ENCODE measurements around the gene CCS.

CCS gene

GRCh38 chr11:66607126-66607834 is 14.3 kb downstream of the CCS start:
- ATAC-seq, result peak; percentile 34; the same call in 2 of the 3 replicates
- TF ChIP-seq ZFP30 (CRISPR knock-in tag; IDR thresholded peaks at IDR 0.05) (no peak), SNAI2 (CRISPR knock-in tag; IDR thresholded peaks at IDR 0.05) (no peak), ISL1 (CRISPR knock-in tag; IDR thresholded peaks at IDR 0.05) (no peak), BACH2 (CRISPR knock-in tag; IDR thresholded peaks at IDR 0.05; ENCODE audit: borderline replicate concordance) (no peak), TOX (CRISPR knock-in tag; IDR thresholded peaks at IDR 0.05; ENCODE audit: borderline replicate concordance) (no peak)
- TF ChIP-seq, protein P1, sequence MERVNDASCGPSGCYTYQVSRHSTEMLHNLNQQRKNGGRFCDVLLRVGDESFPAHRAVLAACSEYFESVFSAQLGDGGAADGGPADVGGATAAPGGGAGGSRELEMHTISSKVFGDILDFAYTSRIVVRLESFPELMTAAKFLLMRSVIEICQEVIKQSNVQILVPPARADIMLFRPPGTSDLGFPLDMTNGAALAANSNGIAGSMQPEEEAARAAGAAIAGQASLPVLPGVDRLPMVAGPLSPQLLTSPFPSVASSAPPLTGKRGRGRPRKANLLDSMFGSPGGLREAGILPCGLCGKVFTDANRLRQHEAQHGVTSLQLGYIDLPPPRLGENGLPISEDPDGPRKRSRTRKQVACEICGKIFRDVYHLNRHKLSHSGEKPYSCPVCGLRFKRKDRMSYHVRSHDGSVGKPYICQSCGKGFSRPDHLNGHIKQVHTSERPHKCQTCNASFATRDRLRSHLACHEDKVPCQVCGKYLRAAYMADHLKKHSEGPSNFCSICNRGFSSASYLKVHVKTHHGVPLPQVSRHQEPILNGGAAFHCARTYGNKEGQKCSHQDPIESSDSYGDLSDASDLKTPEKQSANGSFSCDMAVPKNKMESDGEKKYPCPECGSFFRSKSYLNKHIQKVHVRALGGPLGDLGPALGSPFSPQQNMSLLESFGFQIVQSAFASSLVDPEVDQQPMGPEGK (CRISPR knock-in tag; IDR thresholded peaks at IDR 0.05; ENCODE audit: borderline replicate concordance), result no peak

DNA sequence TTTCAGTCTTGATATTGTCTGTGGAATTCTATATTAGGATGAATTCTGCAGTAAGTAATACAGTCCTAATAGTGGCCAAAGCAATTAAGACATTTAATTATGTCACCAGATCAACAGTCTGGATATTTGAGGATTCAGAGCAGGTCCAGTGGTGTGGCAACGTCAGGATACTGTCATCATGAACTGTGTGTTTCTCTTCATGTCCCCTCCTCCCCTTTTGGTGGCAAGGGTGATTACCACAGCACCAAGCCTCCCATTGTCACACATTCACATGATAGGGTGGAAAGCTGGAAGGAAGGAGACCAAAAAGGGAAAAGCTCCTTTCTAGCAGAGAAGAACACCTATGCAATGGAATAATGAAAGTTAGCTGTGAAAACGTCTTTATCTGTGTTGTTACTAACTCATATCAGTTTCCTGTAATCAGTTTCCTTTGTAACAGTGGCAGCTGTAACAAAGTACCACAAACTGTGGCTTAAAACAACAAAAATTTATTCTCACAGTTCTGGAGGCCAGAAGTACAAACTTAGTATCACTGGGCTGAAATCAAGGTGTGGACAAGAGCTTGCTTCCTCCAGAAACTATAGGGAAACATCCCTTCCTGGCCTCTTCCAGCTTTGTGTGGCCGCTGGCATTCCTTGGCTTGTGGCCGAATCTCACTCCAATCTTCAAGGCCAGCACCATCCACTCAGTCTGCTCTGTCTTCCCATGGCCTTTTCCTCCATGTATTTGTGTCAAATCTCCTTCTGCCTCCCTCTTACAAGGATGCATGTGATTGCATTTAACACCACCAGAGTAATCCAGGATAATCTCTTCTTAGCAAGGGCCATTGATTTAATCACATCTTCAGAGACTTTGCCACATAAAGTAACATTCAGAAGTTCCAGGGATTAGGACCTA is 17.0 kb downstream of the CCS start:
- ATAC-seq, result no peak
- no peak for TF ChIP-seq ZNF565 (CRISPR knock-in tag; conservative IDR thresholded peaks at IDR 0.05; ENCODE audit: low read depth)
- no peak for TF ChIP-seq RARB (CRISPR knock-in tag; IDR thresholded peaks at IDR 0.05)
- no peak for TF ChIP-seq ZFP30 (CRISPR knock-in tag; IDR thresholded peaks at IDR 0.05)
- TF ChIP-seq, protein P1 (CRISPR knock-in tag; IDR thresholded peaks at IDR 0.05; ENCODE audit: borderline replicate concordance), result no peak
- no peak for TF ChIP-seq ZNF70 (CRISPR knock-in tag; IDR thresholded peaks at IDR 0.05)
- no peak for TF ChIP-seq TOX (CRISPR knock-in tag; IDR thresholded peaks at IDR 0.05; ENCODE audit: borderline replicate concordance)
- TF ChIP-seq ARNTL (CRISPR knock-in tag; IDR thresholded peaks at IDR 0.05; ENCODE audit: borderline replicate concordance, low read depth), result no peak
- no peak for TF ChIP-seq CSDC2 (CRISPR knock-in tag; IDR thresholded peaks at IDR 0.05)
- TF ChIP-seq ZFP3 (CRISPR knock-in tag; IDR thresholded peaks at IDR 0.05), result no peak

- TF ChIP-seq TCF4 (CRISPR knock-in tag; IDR thresholded peaks at IDR 0.05; ENCODE audit: borderline replicate concordance) (no peak), ISL1 (CRISPR knock-in tag; IDR thresholded peaks at IDR 0.05) (no peak), PPARA (CRISPR knock-in tag; IDR thresholded peaks at IDR 0.05; ENCODE audit: borderline replicate concordance) (no peak), TOX (CRISPR knock-in tag; IDR thresholded peaks at IDR 0.05; ENCODE audit: borderline replicate concordance) (no peak), TSHZ2 (CRISPR knock-in tag; IDR thresholded peaks at IDR 0.05) (no peak), CSDC2 (CRISPR knock-in tag; IDR thresholded peaks at IDR 0.05) (no peak), ZFP3 (CRISPR knock-in tag; IDR thresholded peaks at IDR 0.05) (no peak), ESRRG (CRISPR knock-in tag; IDR thresholded peaks at IDR 0.05) (no peak), ZNF565 (CRISPR knock-in tag; conservative IDR thresholded peaks at IDR 0.05; ENCODE audit: low read depth) (no peak), ARNTL (CRISPR knock-in tag; IDR thresholded peaks at IDR 0.05; ENCODE audit: borderline replicate concordance, low read depth) (no peak), ZNF8 (CRISPR knock-in tag; IDR thresholded peaks at IDR 0.05) (no peak), GLIS3 (CRISPR knock-in tag; IDR thresholded peaks at IDR 0.05) (no peak), POU6F1 (CRISPR knock-in tag; IDR thresholded peaks at IDR 0.05; ENCODE audit: borderline replicate concordance, low read depth) (no peak), SNAI2 (CRISPR knock-in tag; IDR thresholded peaks at IDR 0.05) (no peak), OSR1 (CRISPR knock-in tag; IDR thresholded peaks at IDR 0.05) (no peak)
- TF ChIP-seq, protein P2, sequence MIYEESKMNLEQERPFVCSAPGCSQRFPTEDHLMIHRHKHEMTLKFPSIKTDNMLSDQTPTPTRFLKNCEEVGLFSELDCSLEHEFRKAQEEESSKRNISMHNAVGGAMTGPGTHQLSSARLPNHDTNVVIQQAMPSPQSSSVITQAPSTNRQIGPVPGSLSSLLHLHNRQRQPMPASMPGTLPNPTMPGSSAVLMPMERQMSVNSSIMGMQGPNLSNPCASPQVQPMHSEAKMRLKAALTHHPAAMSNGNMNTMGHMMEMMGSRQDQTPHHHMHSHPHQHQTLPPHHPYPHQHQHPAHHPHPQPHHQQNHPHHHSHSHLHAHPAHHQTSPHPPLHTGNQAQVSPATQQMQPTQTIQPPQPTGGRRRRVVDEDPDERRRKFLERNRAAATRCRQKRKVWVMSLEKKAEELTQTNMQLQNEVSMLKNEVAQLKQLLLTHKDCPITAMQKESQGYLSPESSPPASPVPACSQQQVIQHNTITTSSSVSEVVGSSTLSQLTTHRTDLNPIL (CRISPR knock-in tag; IDR thresholded peaks at IDR 0.05; ENCODE audit: low read depth), result no peak
- TF ChIP-seq, protein P1 (CRISPR knock-in tag; IDR thresholded peaks at IDR 0.05; ENCODE audit: borderline replicate concordance), result no peak
- ATAC-seq, result no peak
Observed at GRCh38 chr11:66612458-66612857, 19.5 kb downstream of the CCS start.

Measured in SK-N-SH treated with all-trans-retinoic acid at 6 μM for 48 hours (cell line).